ENCODE results near the gene LRRN2.

- TF ChIP-seq CTCF (IDR thresholded peaks at IDR 0.05) (no peak), POLR2A (IDR thresholded peaks at IDR 0.05) (no peak), EP300 (IDR thresholded peaks at IDR 0.05) (no peak)
Observed at GRCh38 chr1:204591473-204592090, 94.0 kb downstream of the LRRN2 start.

Measured in sigmoid colon (tissue), 4 donors.